GM12891 (cell line): ENCODE measurements around the gene KPNA4.

Source experiments
- POLR2A ChIP-seq: IDR thresholded peaks from 2 replicates; pipeline ENCODE4 v1.6.1; 2011; ENCODE audit warnings: low read depth, low read length, control low read depth
- POLR2AphosphoS5 ChIP-seq: IDR thresholded peaks from 2 replicates; pipeline ENCODE4 v1.6.1; 2011; ENCODE audit warnings: low read depth, low read length, control low read depth
- POU2F2 ChIP-seq: IDR thresholded peaks from 2 replicates; pipeline ENCODE4 v1.6.1; 2011; ENCODE audit warnings: low read depth, mild to moderate bottlenecking, control low read depth, low read length, moderate library complexity
- SPI1 ChIP-seq: IDR thresholded peaks from 2 replicates; pipeline ENCODE4 v1.6.1; 2011; ENCODE audit warnings: low read depth, low read length, control low read depth
- TAF1 ChIP-seq: IDR thresholded peaks from 2 replicates; pipeline ENCODE4 v1.6.1; 2011; ENCODE audit warnings: low read depth, low read length, control low read depth

GRCh38 chr3:160574636-160575035 lies 9.3 kb upstream of the KPNA4 start:
- TF ChIP-seq POLR2A (no peak), POLR2AphosphoS5 (no peak), SPI1 (no peak), TAF1 (no peak), POU2F2 (no peak)
